HCT116 (cell line): ENCODE data around the gene OSBPL5. TPM values are rescaled to one million over a fixed set of nuclear protein-coding genes. Genes with fewer than 3 reads are reported as not detected.

ENCODE experiments used
- ATAC-seq: fragments of 200-7000 bp; cut with Tn5 transposase; 2 replicates; pipeline ENCODE4 v1.9.1; 2020; ENCODE audit warnings: mild to moderate bottlenecking, moderate library complexity
- BruUV-seq: library from RNA; stranded (reverse); fragments of 400-500 nt; replicated peaks from 2 replicates; lab custom pipeline; 2021; lab: Mats Ljungman, UMichigan
- CTCF ChIA-PET: fragments of 300-600 bp; sonication (Branson Sonifier 250); formaldehyde crosslinking; loops from one replicate; lab custom pipeline; 2021; ENCODE audit warnings: antibody characterized with exemption; lab: Charles Lee
- POLR2A ChIA-PET: fragments of 300-600, 350-600 bp; sonication (Branson Sonifier 250); formaldehyde crosslinking; loops from one replicate; lab custom pipeline; 2021; ENCODE audit warnings: antibody characterized with exemption; lab: Charles Lee
- RAD21 ChIA-PET, 2 experiments: fragments of 300-600 bp; sonication (Branson Sonifier 250); formaldehyde crosslinking; loops; one replicate each; lab custom pipeline; 2023; ENCODE audit warnings: low total read pairs in 2 of 2; ENCODE audit not compliant: uncharacterized antibody in 2 of 2, unreplicated experiment in 2 of 2, low non-redundant PET in 1 of 2; lab: Charles Lee
- DNase-seq: peaks from one replicate; pipeline ENCODE4 v3.0.0-alpha.2; 2010; ENCODE audit warnings: low read depth, low spot score
- H2AFZ ChIP-seq: fragments of 200-600 bp; shearing (Covaris generic), sonication (generic); 2 replicates; pipeline ENCODE4 v1.6.1; 2017; ENCODE audit warnings: low read depth, mixed run types, mixed read lengths, antibody characterized with exemption, low read length; ENCODE audit not compliant: poor library complexity, severe bottlenecking
- H3K27ac ChIP-seq: 2 replicates; pipeline ENCODE4 v1.5.1; 2012; ENCODE audit warnings: low read depth, low read length
- H3K27me3 ChIP-seq: fragments of 200-600 bp; sonication (generic); 2 replicates; pipeline ENCODE4 v1.6.1; 2016; ENCODE audit warnings: mixed run types, low read length, mixed read lengths; ENCODE audit not compliant: insufficient read depth
- H3K36me3 ChIP-seq, 2 experiments: fragments of 200-500 bp in 1 of 2; fragments of 200-600 bp in 1 of 2; sonication (Bioruptor generic) in 1 of 2; sonication (generic) in 1 of 2; 2 replicates each; pipeline versions ENCODE4 v1.5.1 to v1.6.1; 2014 to 2016; ENCODE audit warnings: low read length in 2 of 2, inconsistent platforms in 1 of 2, mixed read lengths in 1 of 2, mixed run types in 1 of 2; ENCODE audit not compliant: insufficient read depth in 2 of 2, control insufficient read depth in 1 of 2
- H3K4me1 ChIP-seq, 2 experiments: fragments of 200-600 bp in 1 of 2; sonication (generic) in 1 of 2; 2 replicates each; pipeline versions ENCODE4 v1.5.1 to v1.6.1; 2012 to 2017; ENCODE audit warnings: low read length in 2 of 2, inconsistent platforms in 1 of 2, mild to moderate bottlenecking in 1 of 2, mixed read lengths in 1 of 2, mixed run types in 1 of 2, moderate library complexity in 1 of 2; ENCODE audit not compliant: insufficient read depth in 2 of 2, control insufficient read depth in 1 of 2
- H3K4me2 ChIP-seq: fragments of 200-600 bp; sonication (generic); 2 replicates; pipeline ENCODE4 v1.6.1; 2017; ENCODE audit warnings: mixed run types, low read length, mixed read lengths
- H3K4me3 ChIP-seq, 2 experiments: fragments of 200-600 bp in 1 of 2; sonication (generic) in 1 of 2; replicated peaks in 1 of 2; 2 replicates each; pipeline ENCODE4 v1.5.1; 2011 to 2016; ENCODE audit warnings: low read length in 2 of 2, control low read depth in 1 of 2, low read depth in 1 of 2, mild to moderate bottlenecking in 1 of 2, mixed read lengths in 1 of 2, mixed run types in 1 of 2
- H3K79me2 ChIP-seq: fragments of 200-600 bp; sonication (generic); 2 replicates; pipeline ENCODE4 v1.6.1; 2017; ENCODE audit warnings: mild to moderate bottlenecking, mixed run types, low read length, moderate library complexity, mixed read lengths; ENCODE audit not compliant: insufficient read depth
- H3K9ac ChIP-seq: fragments of 200-600 bp; sonication (generic); 2 replicates; pipeline ENCODE4 v1.6.1; 2016; ENCODE audit warnings: low read length, mixed read lengths
- H3K9me2 ChIP-seq: fragments of 200-600 bp; sonication (generic), shearing (Covaris generic); 2 replicates; pipeline ENCODE4 v1.6.1; 2017; ENCODE audit warnings: mixed run types, mild to moderate bottlenecking, moderate library complexity; ENCODE audit not compliant: insufficient read depth
- H3K9me3 ChIP-seq, 2 experiments: fragments of 200-500 bp in 1 of 2; fragments of 200-600 bp in 1 of 2; sonication (Bioruptor generic) in 1 of 2; sonication (generic) in 1 of 2; 2 replicates each; pipeline ENCODE4 v1.6.1; 2014 to 2017; ENCODE audit warnings: low read length in 2 of 2, mixed read lengths in 2 of 2, inconsistent platforms in 1 of 2, low read depth in 1 of 2, mild to moderate bottlenecking in 1 of 2, mixed run types in 1 of 2, moderate library complexity in 1 of 2; ENCODE audit not compliant: control insufficient read depth in 1 of 2, insufficient read depth in 1 of 2
- H4K20me1 ChIP-seq: fragments of 200-600 bp; sonication (generic), shearing (Covaris generic); 2 replicates; pipeline ENCODE4 v1.6.1; 2017; ENCODE audit warnings: mixed run types, mild to moderate bottlenecking, moderate library complexity; ENCODE audit not compliant: insufficient read depth
- CBX3 ChIP-seq: IDR thresholded peaks from 2 replicates; pipeline ENCODE4 v1.6.1; 2012; ENCODE audit warnings: low read depth
- CEBPB ChIP-seq: IDR thresholded peaks from 2 replicates; pipeline ENCODE4 v1.6.1; 2012; ENCODE audit warnings: low read depth
- EZH2 ChIP-seq: fragments of 200-600 bp; sonication (generic); IDR thresholded peaks from 2 replicates; pipeline ENCODE4 v1.6.1; 2017; ENCODE audit warnings: antibody characterized with exemption, mixed run types
- JUND ChIP-seq: IDR thresholded peaks from 2 replicates; pipeline ENCODE4 v1.6.1; 2012
- POLR2AphosphoS5 ChIP-seq: IDR thresholded peaks from 2 replicates; pipeline ENCODE4 v1.6.1; 2011; ENCODE audit warnings: mild to moderate bottlenecking, low read depth, low read length, moderate library complexity
- REST ChIP-seq: IDR thresholded peaks from 2 replicates; pipeline ENCODE4 v1.6.1; 2012; ENCODE audit warnings: low read depth
- YY1 ChIP-seq: IDR thresholded peaks from 2 replicates; pipeline ENCODE4 v1.6.1; 2011; ENCODE audit warnings: low read length, low read depth, moderate library complexity, mild to moderate bottlenecking; ENCODE audit not compliant: insufficient replicate concordance; ENCODE audit errors: extremely low read depth
- ZNF274 ChIP-seq: fragments of 200-500 bp; sonication (Bioruptor generic); IDR thresholded peaks from 2 replicates; pipeline ENCODE4 v1.6.1; 2014; ENCODE audit warnings: mild to moderate bottlenecking, low read depth, low read length, inconsistent platforms
- intact Hi-C: fragments of 100-400 bp; cut with micrococcal nuclease; formaldehyde crosslinking; loops from 2 replicates; pipeline ENCODE4 v1.10.0; 2022
- total RNA-seq: library from RNA; stranded (reverse); gene quantifications from one replicate; pipeline ENCODE4 v1.2.1, GENCODE V29; 2021; ENCODE audit not compliant: unreplicated experiment
- TF ChIP-seq, protein P1 (sequence below): IDR thresholded peaks from 2 replicates; pipeline ENCODE4 v1.6.1; 2012

OSBPL5 gene
- total RNA-seq, 1 experiment from 2014 or later = 44.2 TPM

DNA sequence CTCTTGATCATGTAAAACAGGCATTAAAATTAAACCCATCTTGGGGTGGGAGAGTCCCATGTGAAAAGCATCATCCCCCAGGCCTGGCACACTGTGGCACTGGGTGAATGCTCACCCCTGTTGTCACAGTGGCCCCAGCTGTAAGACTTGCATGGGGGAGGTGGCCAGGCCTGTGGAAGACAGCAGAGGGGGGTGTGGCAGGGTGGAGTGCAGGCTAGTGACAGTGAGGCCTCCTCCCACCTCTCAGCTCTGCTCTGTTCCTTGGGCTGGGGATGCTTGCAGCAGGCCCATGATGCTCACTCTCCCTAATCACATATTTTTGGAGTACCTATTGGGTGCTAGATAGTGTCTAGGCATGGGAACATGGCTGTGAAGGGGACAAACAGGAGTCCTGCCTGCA, 10.1 kb upstream of the OSBPL5 start:
- ChIA-PET POLR2A (no interaction called here), RAD21 (no interaction called here), CTCF (no interaction called here)
- TF ChIP-seq CBX3 (no peak), YY1 (no peak), EZH2 (no peak), ZNF274 (no peak), REST (no peak), CEBPB (no peak), POLR2AphosphoS5 (no peak), JUND (no peak)
- TF ChIP-seq, protein P1, sequence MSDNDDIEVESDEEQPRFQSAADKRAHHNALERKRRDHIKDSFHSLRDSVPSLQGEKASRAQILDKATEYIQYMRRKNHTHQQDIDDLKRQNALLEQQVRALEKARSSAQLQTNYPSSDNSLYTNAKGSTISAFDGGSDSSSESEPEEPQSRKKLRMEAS = no peak
- no peak for DNase-seq
- Histone ChIP-seq H3K36me3 (no peaks in the 10 kb centered on the region), H2AFZ (no peak overlapping the region), H4K20me1 (no peaks in the 10 kb centered on the region), H3K4me3 (no peak overlapping the region), H3K27me3 (no peaks in the 10 kb centered on the region), H3K4me2 (no peak overlapping the region), H3K79me2 (no peaks in the 10 kb centered on the region), H3K9me3 (peaks cover 0 to 9% of the 10 kb centered on the region in 2 experiments; a peak in 1 of 4 replicates), H3K9me2 (no peaks in the 10 kb centered on the region), H3K9ac (no peak overlapping the region), H3K4me1 (peaks cover 1 to 2% of the 10 kb centered on the region in 2 experiments; a peak in 3 of 4 replicates), H3K27ac (no peak overlapping the region)
- intact Hi-C loops = no loop called here
- BruUV-seq = no TSS peak
- ATAC-seq = no peak
